Measurements from ENCODE around the gene KBTBD4. TPM values are rescaled to one million over a fixed set of nuclear protein-coding genes. Genes with fewer than 3 reads are reported as not detected.

Gene KBTBD4
- total RNA-seq, 4 donors from 2014 or later = 25.0 to 35.6 (median 30.4) TPM

DNA sequence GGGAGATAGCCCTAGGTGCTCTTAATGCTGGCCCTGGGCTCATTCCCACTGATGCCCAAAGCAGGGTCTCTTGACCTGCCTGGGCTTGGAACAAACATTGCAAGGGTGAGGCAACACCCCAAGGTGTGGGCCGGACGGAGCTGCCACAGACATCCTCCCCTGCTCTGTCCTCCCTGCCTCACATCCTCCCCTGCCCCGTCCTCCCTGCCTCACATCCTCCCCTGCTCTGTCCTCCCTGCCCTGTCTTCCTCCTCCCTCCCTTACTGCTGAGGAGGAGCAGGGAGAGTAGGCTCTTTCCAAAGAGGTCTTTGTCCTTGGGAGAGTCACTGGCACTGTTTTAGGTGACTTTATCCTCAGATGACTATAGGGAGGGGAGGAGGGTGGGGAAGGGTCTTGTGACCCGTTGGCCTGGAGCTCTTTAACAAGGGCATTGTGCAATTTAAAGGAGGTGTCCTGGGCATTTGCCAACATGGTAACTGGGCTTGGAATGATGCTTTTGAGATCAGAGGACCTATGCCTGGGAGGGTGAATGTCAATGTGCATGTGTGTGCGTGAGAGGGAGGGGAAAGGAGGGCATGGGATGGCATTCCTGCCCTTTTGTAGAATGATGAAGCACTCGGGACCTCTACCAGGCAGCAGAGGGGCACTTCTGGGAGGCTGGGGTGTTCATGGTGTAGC is 8.4 kb upstream of the KBTBD4 start:
- in situ Hi-C loops (cut with MboI; ENCODE audit: low sequenced_read_pairs in 4 of 4) = no loop called here
- H3K4me1 ChIP-seq = no peaks in the 10 kb centered on the region
- peak in 1 of 2 donors; percentile 9 for ATAC-seq
- H3K4me3 ChIP-seq = no peak overlapping the region
- intact Hi-C loops (cut with DNase I; ENCODE audit: low total_unique reads) = no loop called here
- peaks cover 9 to 26% (median 22%) of the 10 kb centered on the region in 3 donors for H3K27me3 ChIP-seq
- H3K36me3 ChIP-seq = peaks cover 0 to 31% of the 10 kb centered on the region in 2 donors
- H3K9me3 ChIP-seq = no peaks in the 10 kb centered on the region
- no peak for DNase-seq
- peak overlapping the region in 2 of 4 donors; percentile 15 to 31 for H3K27ac ChIP-seq
- TF ChIP-seq POLR2A (IDR thresholded peaks at IDR 0.05) = no peak
- TF ChIP-seq, protein P1, sequence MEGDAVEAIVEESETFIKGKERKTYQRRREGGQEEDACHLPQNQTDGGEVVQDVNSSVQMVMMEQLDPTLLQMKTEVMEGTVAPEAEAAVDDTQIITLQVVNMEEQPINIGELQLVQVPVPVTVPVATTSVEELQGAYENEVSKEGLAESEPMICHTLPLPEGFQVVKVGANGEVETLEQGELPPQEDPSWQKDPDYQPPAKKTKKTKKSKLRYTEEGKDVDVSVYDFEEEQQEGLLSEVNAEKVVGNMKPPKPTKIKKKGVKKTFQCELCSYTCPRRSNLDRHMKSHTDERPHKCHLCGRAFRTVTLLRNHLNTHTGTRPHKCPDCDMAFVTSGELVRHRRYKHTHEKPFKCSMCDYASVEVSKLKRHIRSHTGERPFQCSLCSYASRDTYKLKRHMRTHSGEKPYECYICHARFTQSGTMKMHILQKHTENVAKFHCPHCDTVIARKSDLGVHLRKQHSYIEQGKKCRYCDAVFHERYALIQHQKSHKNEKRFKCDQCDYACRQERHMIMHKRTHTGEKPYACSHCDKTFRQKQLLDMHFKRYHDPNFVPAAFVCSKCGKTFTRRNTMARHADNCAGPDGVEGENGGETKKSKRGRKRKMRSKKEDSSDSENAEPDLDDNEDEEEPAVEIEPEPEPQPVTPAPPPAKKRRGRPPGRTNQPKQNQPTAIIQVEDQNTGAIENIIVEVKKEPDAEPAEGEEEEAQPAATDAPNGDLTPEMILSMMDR (IDR thresholded peaks at IDR 0.05 in 4 of 5, conservative IDR thresholded peaks at IDR 0.05 in 1 of 5) = no peak

DNA sequence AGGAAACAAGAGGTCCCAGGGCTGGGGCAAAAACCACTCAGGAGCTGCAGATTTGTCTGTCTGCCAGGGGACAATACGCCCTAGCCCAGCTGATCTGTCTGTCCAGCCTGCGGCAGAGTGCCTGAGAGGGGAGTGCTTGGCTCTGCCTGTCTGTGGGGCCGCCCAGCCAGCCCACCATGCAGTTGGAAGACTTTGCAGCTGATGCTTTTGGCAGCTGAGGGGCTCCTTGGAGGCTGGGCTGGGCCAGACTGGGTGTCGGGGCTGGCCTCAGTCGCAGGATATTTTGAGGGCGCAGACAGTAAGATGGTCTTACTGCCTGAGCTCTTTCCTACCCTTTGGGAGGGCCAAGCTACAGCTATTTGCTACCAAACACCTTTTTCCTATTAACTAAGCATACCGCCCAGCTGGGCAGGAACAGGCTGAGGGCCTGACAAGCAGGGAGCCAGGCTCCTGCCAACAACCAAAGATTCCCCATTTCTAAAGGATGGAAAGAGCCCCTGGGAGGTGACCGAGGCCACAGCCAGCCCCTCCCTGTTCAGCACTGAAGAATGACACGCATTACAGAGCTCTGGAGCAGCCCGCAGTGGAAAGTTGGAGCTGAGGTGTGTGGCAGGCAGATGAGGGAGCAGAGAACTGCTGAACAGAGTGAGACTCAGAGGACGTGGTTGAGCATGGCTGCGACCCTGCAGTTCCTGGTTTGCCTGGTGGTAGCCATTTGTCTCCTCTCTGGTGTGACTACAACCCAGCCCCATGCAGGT is 7.5 kb upstream of the KBTBD4 start, which contains the start of gene FAM180B:
Gene FAM180B (plus strand): TSS at position 581 of the 758 bp plus-strand sequence. CDS start 91 bp downstream, at position 672.
- in situ Hi-C loops (cut with MboI; ENCODE audit: low sequenced_read_pairs in 4 of 4) = no loop called here
- Histone ChIP-seq H3K4me3 (no peak within 1 kb of the TSS), H3K9me3 (no peaks in the 10 kb centered on the region), H3K4me1 (no peaks in the 10 kb centered on the region), H3K36me3 (peaks cover 0 to 40% of the 10 kb centered on the region in 2 donors), H3K27ac (peak within 1 kb of the TSS in 2 of 4 donors; percentile 15 to 31), H3K27me3 (peaks cover 8 to 18% (median 14%) of the 10 kb centered on the region in 3 donors)
- DNase-seq (no peak), ATAC-seq (no peak)
- TF ChIP-seq POLR2A (IDR thresholded peaks at IDR 0.05) = no peak
- TF ChIP-seq, protein P1 (IDR thresholded peaks at IDR 0.05 in 4 of 5, conservative IDR thresholded peaks at IDR 0.05 in 1 of 5) = no peak
- intact Hi-C loops (cut with DNase I; ENCODE audit: low total_unique reads) = no loop called here

DNA sequence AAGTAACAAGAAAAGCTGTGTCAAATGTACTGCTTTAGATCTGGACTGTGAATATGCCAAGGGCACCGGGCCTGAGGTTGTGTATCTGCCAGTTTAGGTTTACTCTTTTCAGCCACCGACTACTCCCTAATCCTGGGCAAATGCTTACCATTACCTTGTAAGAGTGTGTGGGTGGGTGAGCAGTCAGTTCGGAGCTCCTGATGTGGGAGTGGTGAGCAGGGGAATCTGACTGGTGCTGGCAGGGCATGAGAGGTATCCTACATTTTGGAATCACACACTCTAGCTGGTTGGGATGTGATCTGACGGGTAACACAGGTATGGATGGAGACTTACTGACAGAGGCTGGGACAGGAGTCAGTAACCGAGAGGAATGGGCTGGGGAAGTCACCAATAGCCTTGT is 5.1 kb upstream of the KBTBD4 start:
- Histone ChIP-seq H3K36me3 (peaks cover 0 to 52% of the 10 kb centered on the region in 2 donors), H3K4me3 (no peak overlapping the region), H3K4me1 (peaks cover 14% of the 10 kb centered on the region in 2 donors), H3K27ac (no peak overlapping the region), H3K9me3 (no peaks in the 10 kb centered on the region), H3K27me3 (no peaks in the 10 kb centered on the region)
- TF ChIP-seq, protein P1 (IDR thresholded peaks at IDR 0.05 in 4 of 5, conservative IDR thresholded peaks at IDR 0.05 in 1 of 5) = no peak
- no peak for TF ChIP-seq POLR2A (IDR thresholded peaks at IDR 0.05)
- intact Hi-C loops (cut with DNase I; ENCODE audit: low total_unique reads) (no loop called here), in situ Hi-C loops (cut with MboI; ENCODE audit: low sequenced_read_pairs in 4 of 4) (no loop called here)
- ATAC-seq (no peak), DNase-seq (no peak)

DNA sequence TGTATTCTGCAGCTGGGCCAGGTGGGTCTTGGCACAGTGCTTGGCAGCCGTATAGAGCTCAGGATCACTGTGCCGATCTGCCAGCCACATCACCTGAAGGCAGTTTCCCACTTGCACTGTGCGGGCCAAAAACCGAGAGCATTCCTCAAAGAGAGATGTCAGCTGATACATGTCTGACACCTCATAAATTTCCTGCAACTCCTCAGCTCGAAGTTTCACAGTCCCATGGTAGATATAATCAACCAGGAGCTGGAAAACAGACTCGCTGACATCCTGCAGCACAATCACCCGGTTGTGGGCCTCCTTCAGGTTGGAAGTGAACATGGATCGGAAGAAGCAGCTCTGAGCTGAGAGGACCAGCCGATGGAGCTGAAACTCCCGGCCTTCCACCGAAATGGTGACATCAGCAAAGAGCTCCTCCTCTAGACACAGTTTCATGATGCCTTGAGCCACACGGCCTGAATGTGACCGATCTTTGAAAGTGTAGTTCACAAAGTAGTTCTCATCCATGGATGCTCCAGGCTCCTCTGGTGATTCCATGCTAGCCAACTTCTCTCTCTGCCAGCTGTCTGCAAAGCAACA is 1.2 kb downstream of the KBTBD4 start:
- Histone ChIP-seq H3K27ac (peak overlapping the region; percentile 89 to 94 (median 91)), H3K4me1 (peaks cover 40 to 43% of the 10 kb centered on the region in 2 donors), H3K4me3 (peak overlapping the region; percentile 79 to 98 (median 82)), H3K36me3 (peaks cover 0 to 68% of the 10 kb centered on the region in 2 donors), H3K9me3 (no peaks in the 10 kb centered on the region), H3K27me3 (no peaks in the 10 kb centered on the region)
- intact Hi-C loops (cut with DNase I; ENCODE audit: low total_unique reads) (loop anchor here (5.0 to 10.0 kb wide), 3 partner anchors 170 to 270 kb away; partner anchors contain the start of genes FNBP4, NUP160 and SLC39A13), in situ Hi-C loops (cut with MboI; ENCODE audit: low sequenced_read_pairs in 4 of 4) (loop anchor here in 1 of 4 donors (5.0 kb wide), 1 partner anchor 50 kb away; no protein-coding TSS in a partner anchor)
- DNase-seq (no peak), ATAC-seq (no peak)
- TF ChIP-seq POLR2A (IDR thresholded peaks at IDR 0.05) = no peak
- TF ChIP-seq, protein P1 (IDR thresholded peaks at IDR 0.05 in 4 of 5, conservative IDR thresholded peaks at IDR 0.05 in 1 of 5) = no peak
